Measurements from ENCODE around the gene SSH2. TPM values are rescaled to one million over a fixed set of nuclear protein-coding genes. Genes with fewer than 3 reads are reported as not detected.
A peak's percentile ranks its signal among the peaks of the same experiment; 100 is the strongest.
"Not testable (repeated sequence)": the region's sequence is repeated elsewhere in the genome, so short reads cannot be mapped to it uniquely, and the experiment has no call there.

The SSH2 gene
- total RNA-seq, 4 donors from 2014 or later: 20.7 to 31.1 (median 23.1) TPM

GRCh38 chr17:29787995-29788394 lies 142.0 kb downstream of the SSH2 start:
- DNase-seq (ENCODE audit: extremely low spot score): no peak
- H3K27me3 ChIP-seq: no peaks in the 10 kb centered on the region
- intact Hi-C loops (cut with DNase I): no loop called here
- no peak overlapping the region for H3K27ac ChIP-seq (replicated peaks in 1 of 4)
- H3K9me3 ChIP-seq: no peaks in the 10 kb centered on the region
- no peak overlapping the region for H3K4me3 ChIP-seq
- TF ChIP-seq EP300 (IDR thresholded peaks at IDR 0.05): no peak
- TF ChIP-seq POLR2AphosphoS5 (IDR thresholded peaks at IDR 0.05): no peak
- no peak for TF ChIP-seq CTCF (IDR thresholded peaks at IDR 0.05)
- TF ChIP-seq POLR2A (IDR thresholded peaks at IDR 0.05; ENCODE audit: low read depth): no peak
- 87% methylated on average over 3 of the region's 3 CpGs for WGBS
- H3K4me1 ChIP-seq: peaks cover 7 to 21% (median 17%) of the 10 kb centered on the region in 4 donors
- H3K36me3 ChIP-seq: peaks cover 0 to 5% (median 2%) of the 10 kb centered on the region in 4 donors

GRCh38 chr17:29782917-29783316 lies 147.1 kb downstream of the SSH2 start:
- intact Hi-C loops (cut with DNase I): no loop called here

GRCh38 chr17:29779812-29780190 lies 150.2 kb downstream of the SSH2 start:
- H3K9me3 ChIP-seq; H3K27me3 ChIP-seq; H3K27ac ChIP-seq (replicated peaks in 1 of 4); H3K4me3 ChIP-seq; H3K36me3 ChIP-seq: not testable (repeated sequence)
- intact Hi-C loops (cut with DNase I): loop anchor here (1.0 to 10.0 kb wide), 3 partner anchors 140 to 199 kb away; no protein-coding TSS in a partner anchor
- WGBS: 84% methylated on average over 8 of the region's 8 CpGs
- peak; percentile 68 for DNase-seq (ENCODE audit: extremely low spot score)
- H3K4me1 ChIP-seq: peaks cover 7 to 12% (median 9%) of the 10 kb centered on the region in 4 donors

More at GRCh38 chr17:29782917-29783316, 147.1 kb downstream of the SSH2 start:
- no peak for TF ChIP-seq CTCF (IDR thresholded peaks at IDR 0.05)
- no peak for TF ChIP-seq POLR2AphosphoS5 (IDR thresholded peaks at IDR 0.05)
- no peak for TF ChIP-seq EP300 (IDR thresholded peaks at IDR 0.05)
- TF ChIP-seq POLR2A (IDR thresholded peaks at IDR 0.05; ENCODE audit: low read depth): no peak
- Histone ChIP-seq H3K9me3 (no peaks in the 10 kb centered on the region), H3K36me3 (no peaks in the 10 kb centered on the region), H3K4me3 (no peak overlapping the region), H3K27ac (replicated peaks in 1 of 4) (no peak overlapping the region), H3K4me1 (peaks cover 7 to 17% (median 12%) of the 10 kb centered on the region in 4 donors), H3K27me3 (no peaks in the 10 kb centered on the region)
- DNase-seq (ENCODE audit: extremely low spot score): peak; percentile 83
- 98% methylated on average over 5 of the region's 5 CpGs for WGBS

- WGBS: 46% methylated on average over 8 of the region's 8 CpGs
- intact Hi-C loops (cut with DNase I): loop anchor here (10.0 kb wide), 1 partner anchor 164 kb away; no protein-coding TSS in a partner anchor
- peak overlapping the region in 1 of 4 donors; percentile 30 for H3K27ac ChIP-seq (replicated peaks in 1 of 4)
Measured at GRCh38 chr17:29778956-29779811, 150.8 kb downstream of the SSH2 start.

More at GRCh38 chr17:29778956-29779811, 150.8 kb downstream of the SSH2 start:
- no peaks in the 10 kb centered on the region for H3K27me3 ChIP-seq
- H3K4me1 ChIP-seq: peaks cover 7 to 9% (median 8%) of the 10 kb centered on the region in 4 donors
- no peaks in the 10 kb centered on the region for H3K9me3 ChIP-seq
- H3K36me3 ChIP-seq: no peaks in the 10 kb centered on the region
- peak; percentile 98 for DNase-seq (ENCODE audit: extremely low spot score)
- H3K4me3 ChIP-seq: no peak overlapping the region
- TF ChIP-seq EP300 (IDR thresholded peaks at IDR 0.05) (no peak), POLR2A (IDR thresholded peaks at IDR 0.05; ENCODE audit: low read depth) (no peak), POLR2AphosphoS5 (IDR thresholded peaks at IDR 0.05) (peak in 1 of 2 donors; percentile 17), CTCF (IDR thresholded peaks at IDR 0.05) (peak; percentile 80 to 85 (median 85))
